ENCODE data around the gene IGF2BP2.
A peak's percentile ranks its signal among the peaks of the same experiment; 100 is the strongest.

IGF2BP2 gene

GRCh38 chr3:185691622-185692021 lies 133.2 kb downstream of the IGF2BP2 start:
- no peak for TF ChIP-seq CTCF (IDR thresholded peaks at IDR 0.05; ENCODE audit: low read length, missing control alignments)
- no peak overlapping the region for H3K4me3 ChIP-seq (replicated peaks; ENCODE audit: low read depth, low read length)
- DNase-seq (ENCODE audit: low read depth) = no peak

GRCh38 chr3:185687271-185687878 lies 137.5 kb downstream of the IGF2BP2 start:
- no peak overlapping the region for H3K4me3 ChIP-seq (replicated peaks; ENCODE audit: low read depth, low read length)
- DNase-seq (ENCODE audit: low read depth) = no peak

GRCh38 chr3:185685231-185686035 lies 139.4 kb downstream of the IGF2BP2 start:
- no peak overlapping the region for H3K4me3 ChIP-seq (replicated peaks; ENCODE audit: low read depth, low read length)
- DNase-seq (ENCODE audit: low read depth) = no peak
- no peak for TF ChIP-seq CTCF (IDR thresholded peaks at IDR 0.05; ENCODE audit: low read length, missing control alignments)

More at GRCh38 chr3:185687271-185687878, 137.5 kb downstream of the IGF2BP2 start:
- TF ChIP-seq CTCF (IDR thresholded peaks at IDR 0.05; ENCODE audit: low read length, missing control alignments) = no peak

GRCh38 chr3:185680231-185680630 lies 144.6 kb downstream of the IGF2BP2 start:
- TF ChIP-seq CTCF (IDR thresholded peaks at IDR 0.05; ENCODE audit: low read length, missing control alignments) = no peak
- no peak for DNase-seq (ENCODE audit: low read depth)
- H3K4me3 ChIP-seq (replicated peaks; ENCODE audit: low read depth, low read length) = no peak overlapping the region

- no peak for TF ChIP-seq CTCF (IDR thresholded peaks at IDR 0.05; ENCODE audit: low read length, missing control alignments)
- DNase-seq (ENCODE audit: low read depth) = no peak
- no peak overlapping the region for H3K4me3 ChIP-seq (replicated peaks; ENCODE audit: low read depth, low read length)
Measured at GRCh38 chr3:185678027-185678426, 146.8 kb downstream of the IGF2BP2 start.

- H3K4me3 ChIP-seq (replicated peaks; ENCODE audit: low read depth, low read length) = no peak overlapping the region
- DNase-seq (ENCODE audit: low read depth) = peak; percentile 87
- TF ChIP-seq CTCF (IDR thresholded peaks at IDR 0.05; ENCODE audit: low read length, missing control alignments) = peak; percentile 91
Measured at GRCh38 chr3:185677146-185677829, 147.6 kb downstream of the IGF2BP2 start.

Measured in fibroblast of pulmonary artery (primary cell).